ENCODE measurements around the gene PLEK.

The PLEK gene

DNA sequence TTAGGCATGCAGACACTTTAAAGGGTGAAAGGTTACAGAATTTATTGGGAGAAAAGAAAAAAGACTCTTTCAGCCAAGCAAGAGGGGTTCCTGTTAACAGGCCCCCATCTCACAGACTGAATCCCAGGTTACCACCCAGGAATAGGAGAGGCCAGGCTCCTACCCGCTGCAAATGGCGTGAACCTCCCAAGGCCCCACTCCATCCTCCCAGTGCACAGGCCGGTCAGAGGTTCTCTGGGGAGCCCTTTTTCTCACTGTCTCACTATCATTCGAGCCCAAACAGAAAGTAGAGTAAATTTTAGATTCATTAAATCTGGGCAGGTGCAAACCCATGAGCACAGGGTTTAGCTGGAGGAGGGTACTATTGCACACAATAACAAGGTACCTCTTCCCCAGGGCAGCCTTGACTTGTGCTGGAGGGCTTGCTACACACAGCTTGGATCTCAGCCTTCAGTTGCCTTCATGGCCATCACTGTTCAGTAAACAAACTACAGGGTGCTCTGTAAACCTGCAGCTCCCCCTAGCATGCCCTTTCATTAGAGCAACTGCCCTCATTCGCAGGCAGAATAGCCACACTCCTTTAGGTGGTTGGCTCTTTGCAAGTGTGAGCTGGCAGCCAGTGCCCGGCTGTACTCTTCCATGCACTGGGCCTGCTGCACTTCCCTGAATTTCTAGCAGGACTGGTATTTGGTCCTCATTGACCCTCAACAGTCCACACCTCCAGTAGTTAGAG, 7.3 kb upstream of the PLEK start:
- H3K27me3 ChIP-seq (replicated peaks; ENCODE audit: control insufficient read depth, insufficient read depth, low read length): no peaks in the 10 kb centered on the region
- no peaks in the 10 kb centered on the region for H3K36me3 ChIP-seq (ENCODE audit: control insufficient read depth, insufficient read depth, low read length)
- DNase-seq (ENCODE audit: extremely low read depth, insufficient read length): no peak
- H3K4me3 ChIP-seq (replicated peaks; ENCODE audit: low read depth, low read length): no peak overlapping the region
- TF ChIP-seq, protein P1, sequence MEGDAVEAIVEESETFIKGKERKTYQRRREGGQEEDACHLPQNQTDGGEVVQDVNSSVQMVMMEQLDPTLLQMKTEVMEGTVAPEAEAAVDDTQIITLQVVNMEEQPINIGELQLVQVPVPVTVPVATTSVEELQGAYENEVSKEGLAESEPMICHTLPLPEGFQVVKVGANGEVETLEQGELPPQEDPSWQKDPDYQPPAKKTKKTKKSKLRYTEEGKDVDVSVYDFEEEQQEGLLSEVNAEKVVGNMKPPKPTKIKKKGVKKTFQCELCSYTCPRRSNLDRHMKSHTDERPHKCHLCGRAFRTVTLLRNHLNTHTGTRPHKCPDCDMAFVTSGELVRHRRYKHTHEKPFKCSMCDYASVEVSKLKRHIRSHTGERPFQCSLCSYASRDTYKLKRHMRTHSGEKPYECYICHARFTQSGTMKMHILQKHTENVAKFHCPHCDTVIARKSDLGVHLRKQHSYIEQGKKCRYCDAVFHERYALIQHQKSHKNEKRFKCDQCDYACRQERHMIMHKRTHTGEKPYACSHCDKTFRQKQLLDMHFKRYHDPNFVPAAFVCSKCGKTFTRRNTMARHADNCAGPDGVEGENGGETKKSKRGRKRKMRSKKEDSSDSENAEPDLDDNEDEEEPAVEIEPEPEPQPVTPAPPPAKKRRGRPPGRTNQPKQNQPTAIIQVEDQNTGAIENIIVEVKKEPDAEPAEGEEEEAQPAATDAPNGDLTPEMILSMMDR (IDR thresholded peaks at IDR 0.05; ENCODE audit: insufficient read depth, low read length, poor library complexity, severe bottlenecking): peak; percentile 70

DNA sequence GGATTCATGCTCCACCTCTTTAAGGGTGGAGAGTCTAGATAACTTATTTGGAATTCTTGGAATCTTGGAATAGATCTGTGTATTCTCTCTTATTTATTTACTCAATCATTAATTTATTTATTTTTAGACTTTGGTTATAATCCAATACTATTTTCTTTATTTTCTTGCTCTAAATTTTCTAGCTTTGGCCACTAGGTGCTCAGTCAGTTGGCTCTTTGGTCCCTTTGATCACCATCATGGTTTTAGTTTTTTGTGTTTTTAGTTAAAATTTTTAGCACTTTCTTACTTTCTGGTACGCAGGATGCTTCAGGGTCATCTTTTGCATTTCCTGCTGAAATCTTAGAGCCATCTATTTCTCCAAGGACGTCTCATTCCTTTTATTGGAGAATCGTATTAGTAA, 5.2 kb upstream of the PLEK start:
- no peak for DNase-seq (ENCODE audit: extremely low read depth, insufficient read length)
- no peak overlapping the region for H3K4me3 ChIP-seq (replicated peaks; ENCODE audit: low read depth, low read length)
- TF ChIP-seq, protein P1 (IDR thresholded peaks at IDR 0.05; ENCODE audit: insufficient read depth, low read length, poor library complexity, severe bottlenecking): peak; percentile 44
- H3K27me3 ChIP-seq (replicated peaks; ENCODE audit: control insufficient read depth, insufficient read depth, low read length): no peaks in the 10 kb centered on the region
- H3K36me3 ChIP-seq (ENCODE audit: control insufficient read depth, insufficient read depth, low read length): no peaks in the 10 kb centered on the region

DNA sequence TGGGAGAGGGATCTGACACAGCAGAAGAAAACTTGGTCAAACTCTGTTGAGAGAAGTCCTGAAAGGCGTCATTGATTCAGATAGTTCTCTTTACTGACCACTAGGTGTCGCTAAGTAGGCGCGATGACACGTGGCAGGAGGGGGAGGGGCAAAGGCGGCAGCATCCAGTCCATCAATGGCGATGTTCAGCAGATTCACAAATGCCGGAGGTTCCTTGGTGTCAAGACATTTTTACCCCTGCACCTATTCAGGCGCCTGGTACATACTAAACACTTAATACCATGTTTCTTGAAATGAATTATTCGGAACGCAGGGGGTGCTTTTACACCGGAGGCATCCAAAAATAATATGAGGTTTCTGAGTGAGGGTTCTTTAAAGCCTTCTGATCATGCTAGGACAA, 3.0 kb upstream of the PLEK start:
- Histone ChIP-seq H3K4me3 (replicated peaks; ENCODE audit: low read depth, low read length) (peak overlapping the region; percentile 36), H3K36me3 (ENCODE audit: control insufficient read depth, insufficient read depth, low read length) (no peaks in the 10 kb centered on the region; the same call in 1 of the 2 replicates), H3K27me3 (replicated peaks; ENCODE audit: control insufficient read depth, insufficient read depth, low read length) (no peaks in the 10 kb centered on the region)
- TF ChIP-seq, protein P1 (IDR thresholded peaks at IDR 0.05; ENCODE audit: insufficient read depth, low read length, poor library complexity, severe bottlenecking): peak; percentile 79
- DNase-seq (ENCODE audit: extremely low read depth, insufficient read length): peak; percentile 81

DNA sequence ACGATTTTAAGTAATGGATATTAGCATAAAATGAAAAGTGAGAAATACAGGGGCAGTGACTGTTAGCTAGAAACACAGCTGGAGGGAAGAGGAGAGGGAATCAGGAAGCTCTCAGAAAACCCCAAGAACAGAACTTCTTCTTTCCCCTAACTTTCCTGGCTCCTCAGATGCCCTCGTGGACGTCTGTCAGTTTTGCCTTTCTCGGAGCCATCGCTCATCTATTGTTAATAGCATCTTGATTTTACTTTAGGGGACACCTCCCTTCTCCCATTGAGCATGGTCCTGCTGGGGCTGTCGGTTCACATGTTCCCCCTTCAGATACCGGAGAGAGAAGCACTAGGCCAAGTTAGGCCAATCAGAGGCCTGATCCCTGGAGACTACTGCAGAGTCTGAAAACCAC, 2.3 kb upstream of the PLEK start:
- H3K4me3 ChIP-seq (replicated peaks; ENCODE audit: low read depth, low read length): no peak overlapping the region
- no peak for DNase-seq (ENCODE audit: extremely low read depth, insufficient read length)
- H3K36me3 ChIP-seq (ENCODE audit: control insufficient read depth, insufficient read depth, low read length): no peaks in the 10 kb centered on the region; the same call in 1 of the 2 replicates
- TF ChIP-seq, protein P1 (IDR thresholded peaks at IDR 0.05; ENCODE audit: insufficient read depth, low read length, poor library complexity, severe bottlenecking): no peak
- no peaks in the 10 kb centered on the region for H3K27me3 ChIP-seq (replicated peaks; ENCODE audit: control insufficient read depth, insufficient read depth, low read length)

DNA sequence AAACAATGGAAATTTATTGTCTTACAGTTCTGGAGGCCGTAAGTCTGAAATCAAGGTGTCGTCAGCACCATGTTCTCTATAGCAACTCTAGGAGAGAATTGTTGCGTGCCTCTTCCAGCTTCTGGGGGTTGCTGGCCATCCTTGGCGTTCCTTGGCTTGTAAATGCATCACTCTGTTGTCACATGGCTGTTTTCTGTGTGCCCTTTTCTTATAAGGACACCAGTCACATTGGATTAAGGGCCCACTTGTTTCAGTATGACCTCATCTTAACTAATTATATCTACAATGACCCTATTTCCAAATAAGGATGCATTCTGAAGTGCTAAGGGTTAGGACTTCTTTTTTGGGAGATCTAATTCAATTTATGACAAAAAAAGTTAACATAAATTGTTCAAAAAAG, 1.4 kb upstream of the PLEK start:
- TF ChIP-seq, protein P1 (IDR thresholded peaks at IDR 0.05; ENCODE audit: insufficient read depth, low read length, poor library complexity, severe bottlenecking): no peak
- no peak for DNase-seq (ENCODE audit: extremely low read depth, insufficient read length)
- Histone ChIP-seq H3K36me3 (ENCODE audit: control insufficient read depth, insufficient read depth, low read length) (no peaks in the 10 kb centered on the region; the same call in 1 of the 2 replicates), H3K27me3 (replicated peaks; ENCODE audit: control insufficient read depth, insufficient read depth, low read length) (no peaks in the 10 kb centered on the region), H3K4me3 (replicated peaks; ENCODE audit: low read depth, low read length) (no peak overlapping the region)

All from GM06990 (cell line).